B cell (primary cell): Measurements from ENCODE around the gene GBA2. TPM values are rescaled to one million over a fixed set of nuclear protein-coding genes. Genes with fewer than 3 reads are reported as not detected.
A peak's percentile ranks its signal among the peaks of the same experiment; 100 is the strongest.

Source experiments
- ATAC-seq: fragments of 200-7000 bp; cut with Tn5 transposase; one replicate; pipeline ENCODE4 v1.10.0; 2021; ENCODE audit warnings: low read depth, mild to moderate bottlenecking, moderate number of reproducible peaks, moderate library complexity
- CTCF ChIA-PET: fragments of 350-600 bp; sonication (Branson Sonifier 250); formaldehyde crosslinking; loops from one replicate; lab custom pipeline; 2021; ENCODE audit warnings: antibody characterized with exemption, inconsistent platforms; lab: Charles Lee
- POLR2A ChIA-PET: fragments of 350-600 bp; sonication (Branson Sonifier 250); formaldehyde crosslinking; loops from one replicate; lab custom pipeline; 2021; ENCODE audit warnings: antibody characterized with exemption; lab: Charles Lee
- DNase-seq: peaks from one replicate; pipeline ENCODE4 v3.0.0; 2013
- H2AFZ ChIP-seq: 2 replicates; pipeline ENCODE4 v1.6.1; 2012; ENCODE audit warnings: mild to moderate bottlenecking, low read depth, low read length; ENCODE audit not compliant: insufficient read depth, poor library complexity, severe bottlenecking
- H3K27ac ChIP-seq, 2 donors: 1 replicate in 1 of 2; 2 replicates in 1 of 2; pipeline ENCODE4 v1.5.1; 2012 to 2013; ENCODE audit warnings: low read length in 2 of 2, mild to moderate bottlenecking in 2 of 2, moderate library complexity in 1 of 2
- H3K27me3 ChIP-seq, 4 experiments: fragments of 200-600 bp in 1 of 4; sonication (generic) in 1 of 4; replicated peaks in 1 of 4; 1 replicate in 2 of 4; 2 replicates in 2 of 4; pipeline versions ENCODE4 v1.6.1 to v1.7.0; 2013 to 2016; ENCODE audit warnings: low read length in 3 of 4, mild to moderate bottlenecking in 2 of 4, mixed read lengths in 1 of 4, moderate library complexity in 1 of 4; ENCODE audit not compliant: insufficient read depth in 4 of 4, control insufficient read depth in 3 of 4; ENCODE audit errors: control extremely low read depth in 1 of 4
- H3K36me3 ChIP-seq, 2 experiments: replicated peaks in 1 of 2; 1 replicate in 1 of 2; 2 replicates in 1 of 2; pipeline versions ENCODE4 v1.6.1 to v1.7.1; 2013; ENCODE audit warnings: low read length in 1 of 2; ENCODE audit not compliant: insufficient read depth in 2 of 2, control insufficient read depth in 1 of 2; ENCODE audit errors: control extremely low read depth in 1 of 2, extremely low read depth in 1 of 2
- H3K4me1 ChIP-seq, 2 donors: fragments of 200-600 bp in 1 of 2; sonication (generic) in 1 of 2; 1 replicate in 1 of 2; 2 replicates in 1 of 2; pipeline versions ENCODE4 v1.5.1 to v1.6.1; 2013 to 2017; ENCODE audit warnings: low read length in 2 of 2; ENCODE audit not compliant: control insufficient read depth in 2 of 2, insufficient read depth in 2 of 2
- H3K4me2 ChIP-seq: replicated peaks from 2 replicates; pipeline ENCODE3; 2012; ENCODE audit warnings: mild to moderate bottlenecking, low read depth, low read length; ENCODE audit not compliant: poor library complexity, severe bottlenecking
- H3K4me3 ChIP-seq, 5 experiments: fragments of 200-600 bp in 1 of 5; sonication (generic) in 1 of 5; 1 replicate in 3 of 5; 2 replicates in 2 of 5; pipeline versions ENCODE4 v1.5.1 to v1.7.0; 2011 to 2016; ENCODE audit warnings: low read length in 4 of 5, mild to moderate bottlenecking in 4 of 5, low read depth in 2 of 5, control low read depth in 1 of 5, moderate library complexity in 1 of 5; ENCODE audit not compliant: insufficient read depth in 1 of 5; ENCODE audit errors: control extremely low read depth in 1 of 5, extremely low read depth in 1 of 5
- H3K79me2 ChIP-seq: fragments of 200-600 bp; sonication (generic); one replicate; pipeline ENCODE4 v1.6.0; 2016; ENCODE audit warnings: low read length; ENCODE audit not compliant: control insufficient read depth, insufficient read depth
- H3K9ac ChIP-seq: fragments of 200-600 bp; sonication (generic); 2 replicates; pipeline ENCODE4 v1.6.1; 2017; ENCODE audit warnings: mild to moderate bottlenecking, low read length, moderate library complexity
- H3K9me3 ChIP-seq, 3 donors: one replicate each; pipeline versions ENCODE4 v1.6.1 to v1.7.1; 2013; ENCODE audit warnings: low read length in 2 of 3; ENCODE audit not compliant: control insufficient read depth in 2 of 3, insufficient read depth in 1 of 3; ENCODE audit errors: control extremely low read depth in 1 of 3
- H4K20me1 ChIP-seq: 2 replicates; pipeline ENCODE4 v1.6.0; 2012; ENCODE audit warnings: mild to moderate bottlenecking, low read length; ENCODE audit not compliant: insufficient read depth, control insufficient read depth, poor library complexity, severe bottlenecking
- H3K27ac Mint-ChIP-seq: one replicate; pipeline ENCODE4 v1.8.0; 2021; ENCODE audit warnings: mixed read lengths
- H3K27me3 Mint-ChIP-seq: one replicate; pipeline ENCODE4 v1.8.0; 2021; ENCODE audit warnings: mixed read lengths
- H3K4me1 Mint-ChIP-seq: one replicate; pipeline ENCODE4 v1.8.0; 2021; ENCODE audit warnings: mixed read lengths
- H3K4me3 Mint-ChIP-seq: one replicate; pipeline ENCODE4 v1.8.0; 2021; ENCODE audit warnings: mixed read lengths
- H3K9me3 Mint-ChIP-seq: one replicate; pipeline ENCODE4 v1.8.0; 2022; ENCODE audit warnings: mixed read lengths; ENCODE audit not compliant: insufficient read depth
- CTCF ChIP-seq: fragments of 200-600 bp; IDR thresholded peaks from one replicate; pipeline ENCODE4 v1.8.0; 2022; ENCODE audit warnings: antibody characterized with exemption, mild to moderate bottlenecking
- EZH2 ChIP-seq: IDR thresholded peaks from 2 replicates; pipeline ENCODE4 v1.6.1; 2012; ENCODE audit warnings: borderline replicate concordance, low read depth, mild to moderate bottlenecking, moderate library complexity, low read length; ENCODE audit not compliant: insufficient read depth, poor library complexity, severe bottlenecking
- WGBS: methylation state at CpG from one replicate; pipeline ENCODE4 v1.1.5; 2013; ENCODE audit warnings: missing lambda C conversion rate; ENCODE audit not compliant: insufficient coverage; 5-methylcytosine and 5-hydroxymethylcytosine counted together
- intact Hi-C: fragments of 100-400 bp; cut with micrococcal nuclease; formaldehyde crosslinking; loops from one replicate; pipeline ENCODE4 v1.10.0; 2022
- polyA plus RNA-seq: library from polyadenylated mRNA; depleted of rRNA; stranded (reverse); fragments of >200 nt; gene quantifications from 2 replicates; pipeline ENCODE4 v1.2.3, GENCODE V29; 2012
- total RNA-seq, 2 donors: library from RNA; stranded (reverse); fragments of 120-200 nt in 1 of 2; gene quantifications; 1 replicate in 1 of 2; 2 replicates in 1 of 2; pipeline versions ENCODE4 v1.2.3 to v1.2.4, GENCODE V29; 2013 to 2022

GBA2 gene
- total and polyA plus RNA-seq, 2 donors (not counting 1 experiment from before 2014, with no cell fraction given), result 114 to 137 TPM

DNA sequence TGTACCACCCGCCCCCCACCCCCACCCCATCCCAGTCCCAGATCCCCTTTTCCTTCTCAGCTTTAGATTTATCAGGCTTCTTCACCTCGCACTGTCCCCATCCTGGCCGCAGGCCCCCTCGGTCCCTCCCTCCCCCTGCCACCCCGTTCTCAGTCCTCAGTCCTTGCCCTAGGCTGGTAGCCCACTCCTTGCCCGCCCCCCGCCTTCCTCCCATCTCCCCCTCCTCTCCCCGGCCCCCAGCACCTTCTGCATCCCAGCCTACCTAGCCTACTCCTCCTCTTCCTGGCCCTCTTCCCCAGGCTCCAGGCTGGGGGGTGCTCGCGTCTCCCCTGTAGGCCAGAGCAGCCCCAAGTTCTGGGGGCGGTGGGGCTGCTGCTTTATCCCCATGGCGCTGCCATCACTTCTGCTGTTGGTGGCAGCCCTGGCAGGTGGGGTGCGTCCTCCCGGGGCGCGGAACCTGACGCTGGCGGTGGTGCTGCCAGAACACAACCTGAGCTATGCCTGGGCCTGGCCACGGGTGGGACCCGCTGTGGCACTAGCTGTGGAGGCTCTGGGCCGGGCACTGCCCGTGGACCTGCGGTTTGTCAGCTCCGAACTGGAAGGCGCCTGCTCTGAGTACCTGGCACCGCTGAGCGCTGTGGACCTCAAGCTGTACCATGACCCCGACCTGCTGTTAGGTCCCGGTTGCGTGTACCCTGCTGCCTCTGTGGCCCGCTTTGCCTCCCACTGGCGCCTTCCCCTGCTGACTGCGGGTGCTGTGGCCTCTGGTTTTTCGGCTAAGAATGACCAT, 43.2 kb upstream of the GBA2 start:
- CTCF ChIA-PET, result interaction anchor here (1.0 to 2.6 kb wide), 6 partner anchors 17 to 153 kb away, joined by 3 to 24 read pairs (median 6); partner anchors contain the start of gene SPAG8
- Histone ChIP-seq H3K4me3 (no peak overlapping the region), H3K36me3 (no peaks in the 10 kb centered on the region), H3K9ac (no peak overlapping the region), H3K4me2 (no peak overlapping the region), H2AFZ (no peak overlapping the region), H3K27ac (no peak overlapping the region), H4K20me1 (peaks cover 9% of the 10 kb centered on the region), H3K9me3 (no peaks in the 10 kb centered on the region), H3K27me3 (peaks cover 0 to 6% (median 3%) of the 10 kb centered on the region in 4 experiments), H3K79me2 (peaks cover 5% of the 10 kb centered on the region), H3K4me1 (peaks cover 5% of the 10 kb centered on the region in 2 donors)
- Mint-ChIP-seq H3K9me3 (no peaks in the 10 kb centered on the region), H3K27me3 (peaks cover 4% of the 10 kb centered on the region), H3K27ac (no peak overlapping the region), H3K4me1 (peaks cover 9% of the 10 kb centered on the region), H3K4me3 (peak overlapping the region; percentile 29)
- DNase-seq (no peak), ATAC-seq (no peak)
- POLR2A ChIA-PET, result no interaction called here
- intact Hi-C loops, result no loop called here
- 97% methylated on average over 30 of the region's 34 CpGs for WGBS
- no peak for TF ChIP-seq EZH2
- TF ChIP-seq CTCF, result no peak
